H9 (cell line): ENCODE results near the gene CREB1. TPM values are rescaled to one million over a fixed set of nuclear protein-coding genes. Genes with fewer than 3 reads are reported as not detected.

Source experiments
- DNase-seq: peaks from one replicate; pipeline ENCODE4 v3.0.0-alpha.2; 2017
- H2AFZ ChIP-seq: one replicate; pipeline ENCODE4 v1.6.1; 2013; ENCODE audit warnings: mild to moderate bottlenecking, low read length, control low read depth, moderate library complexity
- H2AK5ac ChIP-seq: 2 replicates; pipeline ENCODE4 v1.6.1; 2013; ENCODE audit warnings: low read length, control low read depth, mixed read lengths; ENCODE audit not compliant: insufficient read length
- H2BK120ac ChIP-seq: one replicate; pipeline ENCODE4 v1.6.1; 2013; ENCODE audit warnings: low read depth, mild to moderate bottlenecking, low read length, control low read depth, inconsistent platforms; ENCODE audit not compliant: poor library complexity, severe bottlenecking
- H2BK12ac ChIP-seq: 2 replicates; pipeline ENCODE4 v1.6.1; 2013; ENCODE audit warnings: low read length, control low read depth, mixed read lengths, low read depth; ENCODE audit not compliant: insufficient read length
- H2BK15ac ChIP-seq: 2 replicates; pipeline ENCODE4 v1.6.1; 2013; ENCODE audit warnings: low read depth, low read length, control low read depth
- H2BK20ac ChIP-seq: one replicate; pipeline ENCODE4 v1.6.1; 2013; ENCODE audit warnings: low read depth, mild to moderate bottlenecking, low read length, control low read depth, inconsistent platforms; ENCODE audit not compliant: poor library complexity, severe bottlenecking
- H2BK5ac ChIP-seq: 2 replicates; pipeline ENCODE4 v1.6.1; 2013; ENCODE audit warnings: low read length, control low read depth, mixed read lengths; ENCODE audit not compliant: insufficient read length
- H3K14ac ChIP-seq: 2 replicates; pipeline ENCODE4 v1.6.1; 2013; ENCODE audit warnings: low read length, control low read depth; ENCODE audit not compliant: insufficient read depth
- H3K18ac ChIP-seq: 2 replicates; pipeline ENCODE4 v1.6.1; 2013; ENCODE audit warnings: low read depth, mild to moderate bottlenecking, mixed read lengths, low read length, control low read depth; ENCODE audit not compliant: insufficient read length
- H3K23ac ChIP-seq: 2 replicates; pipeline ENCODE4 v1.6.1; 2013; ENCODE audit warnings: low read length, control low read depth, mixed read lengths, low read depth; ENCODE audit not compliant: insufficient read length
- H3K23me2 ChIP-seq: 2 replicates; pipeline ENCODE4 v1.6.1; 2013; ENCODE audit warnings: low read depth, mild to moderate bottlenecking, mixed read lengths, low read length, control low read depth; ENCODE audit not compliant: insufficient read length, poor library complexity, severe bottlenecking
- H3K27ac ChIP-seq: 2 replicates; pipeline ENCODE4 v1.5.1; 2013; ENCODE audit warnings: low read length, control low read depth, mixed read lengths, low read depth; ENCODE audit not compliant: insufficient read length
- H3K27me3 ChIP-seq: 2 replicates; pipeline ENCODE4 v1.6.1; 2013; ENCODE audit warnings: low read length, control low read depth, inconsistent platforms; ENCODE audit not compliant: insufficient read depth
- H3K4ac ChIP-seq: 2 replicates; pipeline ENCODE4 v1.6.1; 2013; ENCODE audit warnings: low read depth, mild to moderate bottlenecking, control low read depth, inconsistent platforms, low read length, moderate library complexity
- H3K4me1 ChIP-seq: 2 replicates; pipeline ENCODE4 v1.6.1; 2013; ENCODE audit warnings: low read length, control low read depth, inconsistent platforms; ENCODE audit not compliant: insufficient read depth
- H3K4me2 ChIP-seq: 2 replicates; pipeline ENCODE4 v1.6.1; 2013; ENCODE audit warnings: low read length, control low read depth, mixed read lengths; ENCODE audit not compliant: insufficient read length, insufficient read depth
- H3K56ac ChIP-seq: 2 replicates; pipeline ENCODE4 v1.6.1; 2013; ENCODE audit warnings: low read depth, mild to moderate bottlenecking, mixed read lengths, low read length, control low read depth; ENCODE audit not compliant: insufficient read length
- H3K79me1 ChIP-seq: 2 replicates; pipeline ENCODE4 v1.6.1; 2013; ENCODE audit warnings: low read depth, mild to moderate bottlenecking, moderate library complexity, low read length, control low read depth, inconsistent platforms; ENCODE audit not compliant: insufficient read depth, poor library complexity, severe bottlenecking
- H3K79me2 ChIP-seq: 2 replicates; pipeline ENCODE4 v1.6.1; 2013; ENCODE audit warnings: low read length, control low read depth, inconsistent platforms; ENCODE audit not compliant: insufficient read depth
- H3K9ac ChIP-seq: 2 replicates; pipeline ENCODE4 v1.6.1; 2013; ENCODE audit warnings: low read length, control low read depth, mixed read lengths; ENCODE audit not compliant: insufficient read length; ENCODE audit errors: extremely low read depth
- H3K9me3 ChIP-seq: one replicate; pipeline ENCODE4 v1.6.1; 2013; ENCODE audit warnings: low read depth, low read length, inconsistent platforms; ENCODE audit not compliant: control insufficient read depth
- H3T11ph ChIP-seq: one replicate; pipeline ENCODE4 v1.6.1; 2013; ENCODE audit warnings: mild to moderate bottlenecking, low read length, control low read depth, inconsistent platforms
- H4K20me1 ChIP-seq: one replicate; pipeline ENCODE4 v1.6.1; 2013; ENCODE audit not compliant: control insufficient read depth, insufficient read length, insufficient read depth
- H4K5ac ChIP-seq: 2 replicates; pipeline ENCODE4 v1.6.1; 2013; ENCODE audit warnings: low read depth, mild to moderate bottlenecking, mixed read lengths, low read length, control low read depth; ENCODE audit not compliant: insufficient read length
- H4K8ac ChIP-seq: replicated peaks from 2 replicates; pipeline ENCODE4 v1.6.1; 2013; ENCODE audit warnings: low read length, control low read depth, mixed read lengths, low read depth; ENCODE audit not compliant: insufficient read length
- H4K91ac ChIP-seq: 2 replicates; pipeline ENCODE4 v1.6.1; 2013; ENCODE audit warnings: low read depth, mild to moderate bottlenecking, moderate library complexity, mixed read lengths, low read length, control low read depth; ENCODE audit not compliant: insufficient read length
- H3K27ac Mint-ChIP-seq, 3 experiments: 2 replicates in 2 of 3; 3 replicates in 1 of 3; pipeline ENCODE4 v1.8.0; 2020 to 2021; ENCODE audit warnings: mixed read lengths in 3 of 3, mild to moderate bottlenecking in 1 of 3, moderate library complexity in 1 of 3
- H3K27me3 Mint-ChIP-seq: 2 replicates; pipeline ENCODE4 v1.8.0; 2021; ENCODE audit warnings: low read depth, mild to moderate bottlenecking, moderate library complexity, mixed read lengths
- H3K36me3 Mint-ChIP-seq, 3 experiments: 2 replicates in 2 of 3; 3 replicates in 1 of 3; pipeline ENCODE4 v1.8.0; 2020 to 2021; ENCODE audit warnings: low read depth in 3 of 3, mixed read lengths in 3 of 3; ENCODE audit not compliant: insufficient read depth in 1 of 3
- H3K4me1 Mint-ChIP-seq, 2 experiments: 2 replicates each; pipeline ENCODE4 v1.8.0; 2020; ENCODE audit warnings: mixed read lengths in 2 of 2
- H3K4me3 Mint-ChIP-seq, 2 experiments: 2 replicates in 1 of 2; 3 replicates in 1 of 2; pipeline ENCODE4 v1.8.0; 2020 to 2021; ENCODE audit warnings: mild to moderate bottlenecking in 2 of 2, mixed read lengths in 2 of 2, moderate library complexity in 1 of 2
- H3K9me3 Mint-ChIP-seq, 2 experiments: 2 replicates in 1 of 2; 3 replicates in 1 of 2; pipeline ENCODE4 v1.8.0; 2020; ENCODE audit warnings: mild to moderate bottlenecking in 2 of 2, mixed read lengths in 2 of 2, moderate library complexity in 1 of 2
- WGBS: extraction: QIAGEN DNeasy Blood & Tissue Kit; methylation state at CpG from one replicate; pipeline ENCODE4 v1.1.7; 2013; ENCODE audit warnings: missing lambda C conversion rate, low lambda C conversion rate, mixed read lengths; ENCODE audit not compliant: insufficient read length; ENCODE audit errors: extremely low coverage; 5-methylcytosine and 5-hydroxymethylcytosine counted together
- total RNA-seq: library from RNA; stranded (reverse); gene quantifications from 2 replicates; pipeline ENCODE4 v1.2.1, GENCODE V29; 2021
- TF ChIP-seq, protein P1 (sequence below): fragments of 200-600 bp; sonication (generic); conservative IDR thresholded peaks from 3 replicates; pipeline ENCODE4 v1.8.0; 2021; ENCODE audit warnings: antibody characterized with exemption, mild to moderate bottlenecking

CREB1 gene
- total RNA-seq, 1 experiment from 2014 or later = 103 TPM

- DNase-seq = no peak
- H2BK5ac ChIP-seq = no peak overlapping the region
- 0 out of 5 replicates have a peak, but pooled peaks cover 0 to 1% of the 10 kb centered on the region in 2 experiments for H3K9me3 Mint-ChIP-seq
- TF ChIP-seq, protein P1, sequence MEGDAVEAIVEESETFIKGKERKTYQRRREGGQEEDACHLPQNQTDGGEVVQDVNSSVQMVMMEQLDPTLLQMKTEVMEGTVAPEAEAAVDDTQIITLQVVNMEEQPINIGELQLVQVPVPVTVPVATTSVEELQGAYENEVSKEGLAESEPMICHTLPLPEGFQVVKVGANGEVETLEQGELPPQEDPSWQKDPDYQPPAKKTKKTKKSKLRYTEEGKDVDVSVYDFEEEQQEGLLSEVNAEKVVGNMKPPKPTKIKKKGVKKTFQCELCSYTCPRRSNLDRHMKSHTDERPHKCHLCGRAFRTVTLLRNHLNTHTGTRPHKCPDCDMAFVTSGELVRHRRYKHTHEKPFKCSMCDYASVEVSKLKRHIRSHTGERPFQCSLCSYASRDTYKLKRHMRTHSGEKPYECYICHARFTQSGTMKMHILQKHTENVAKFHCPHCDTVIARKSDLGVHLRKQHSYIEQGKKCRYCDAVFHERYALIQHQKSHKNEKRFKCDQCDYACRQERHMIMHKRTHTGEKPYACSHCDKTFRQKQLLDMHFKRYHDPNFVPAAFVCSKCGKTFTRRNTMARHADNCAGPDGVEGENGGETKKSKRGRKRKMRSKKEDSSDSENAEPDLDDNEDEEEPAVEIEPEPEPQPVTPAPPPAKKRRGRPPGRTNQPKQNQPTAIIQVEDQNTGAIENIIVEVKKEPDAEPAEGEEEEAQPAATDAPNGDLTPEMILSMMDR = no peak
- no peak overlapping the region for H3K4me3 Mint-ChIP-seq
- H3K18ac ChIP-seq = no peak overlapping the region
- H2AK5ac ChIP-seq = no peak overlapping the region
- H3T11ph ChIP-seq = no peak overlapping the region
- H3K79me1 ChIP-seq = no peaks in the 10 kb centered on the region
- no peaks in the 10 kb centered on the region for H3K27me3 Mint-ChIP-seq
- peaks cover 0 to 4% of the 10 kb centered on the region in 2 experiments; a peak in 1 of 4 replicates for H3K4me1 Mint-ChIP-seq
- H3K56ac ChIP-seq = no peak overlapping the region
- WGBS = no CpG with 5 or more reads among the region's 7 CpGs
- H3K79me2 ChIP-seq = no peaks in the 10 kb centered on the region
- no peak overlapping the region for H3K14ac ChIP-seq
- H2AFZ ChIP-seq = no peak overlapping the region
- H3K9ac ChIP-seq = no peak overlapping the region
- H3K27ac Mint-ChIP-seq = no peak overlapping the region
- no peaks in the 10 kb centered on the region for H3K23me2 ChIP-seq
- no peaks in the 10 kb centered on the region for H3K27me3 ChIP-seq
- H2BK12ac ChIP-seq = no peak overlapping the region
- H4K91ac ChIP-seq = no peak overlapping the region
- no peaks in the 10 kb centered on the region for H4K20me1 ChIP-seq
- H2BK120ac ChIP-seq = no peak overlapping the region
- H3K4ac ChIP-seq = no peak overlapping the region
- no peak overlapping the region for H4K5ac ChIP-seq
- H3K4me1 ChIP-seq = no peaks in the 10 kb centered on the region
- no peak overlapping the region for H2BK20ac ChIP-seq
- peaks cover 0 to 3% (median 0%) of the 10 kb centered on the region in 3 experiments; a peak in 1 of 7 replicates for H3K36me3 Mint-ChIP-seq
- H4K8ac ChIP-seq = no peak overlapping the region
- H2BK15ac ChIP-seq = no peak overlapping the region
- no peak overlapping the region for H3K23ac ChIP-seq
- no peaks in the 10 kb centered on the region for H3K9me3 ChIP-seq
- H3K4me2 ChIP-seq = no peak overlapping the region
- H3K27ac ChIP-seq = no peak overlapping the region
Observed at GRCh38 chr2:207513551-207514257, 16.1 kb upstream of the CREB1 start.
